ENCODE results near the gene TP63.

The TP63 gene

GRCh38 chr3:189909573-189909972 is 278.4 kb downstream of the TP63 start:
- H3K27me3 ChIP-seq (ENCODE audit: insufficient read depth, low read length) = no peaks in the 10 kb centered on the region
- no peak overlapping the region for H3K4me2 ChIP-seq (ENCODE audit: low read length)
- no peaks in the 10 kb centered on the region for H3K36me3 ChIP-seq (ENCODE audit: insufficient read depth, low read length)
- H3K9me2 ChIP-seq (ENCODE audit: low read depth, low read length) = no peaks in the 10 kb centered on the region
- H3K4me3 ChIP-seq (ENCODE audit: low read depth, low read length, poor library complexity, severe bottlenecking) = no peak overlapping the region
- no peak overlapping the region for H2AFZ ChIP-seq (ENCODE audit: low read length)
- no peaks in the 10 kb centered on the region for H3K4me1 ChIP-seq (ENCODE audit: insufficient read depth, low read length, severe bottlenecking)
- no peaks in the 10 kb centered on the region for H3F3A ChIP-seq (ENCODE audit: insufficient read depth, low read length)
- no peak overlapping the region for H3K9ac ChIP-seq (ENCODE audit: low read length)
- no peak for TF ChIP-seq CTCF (IDR thresholded peaks at IDR 0.05; ENCODE audit: low read length)
- no peak for TF ChIP-seq EZH2 (IDR thresholded peaks at IDR 0.05; ENCODE audit: borderline replicate concordance, low read length)
- H4K20me1 ChIP-seq (ENCODE audit: insufficient read depth, low read length) = no peaks in the 10 kb centered on the region; the same call in 1 of the 2 replicates
- no peak overlapping the region for H3K27ac ChIP-seq (ENCODE audit: low read depth, low read length, poor library complexity, severe bottlenecking)
- no peaks in the 10 kb centered on the region for H3K79me2 ChIP-seq (ENCODE audit: insufficient read depth, low read length)
- H3K9me3 ChIP-seq (ENCODE audit: low read length) = no peaks in the 10 kb centered on the region

GRCh38 chr3:189911001-189911400 is 279.8 kb downstream of the TP63 start:
- Histone ChIP-seq H3K9me3 (ENCODE audit: low read length) (no peaks in the 10 kb centered on the region), H3K36me3 (ENCODE audit: insufficient read depth, low read length) (no peaks in the 10 kb centered on the region), H3K4me2 (ENCODE audit: low read length) (no peak overlapping the region), H4K20me1 (ENCODE audit: insufficient read depth, low read length) (no peaks in the 10 kb centered on the region; the same call in 1 of the 2 replicates), H3K27ac (ENCODE audit: low read depth, low read length, poor library complexity, severe bottlenecking) (no peak overlapping the region), H3K4me1 (ENCODE audit: insufficient read depth, low read length, severe bottlenecking) (no peaks in the 10 kb centered on the region), H3K79me2 (ENCODE audit: insufficient read depth, low read length) (no peaks in the 10 kb centered on the region), H3K4me3 (ENCODE audit: low read depth, low read length, poor library complexity, severe bottlenecking) (no peak overlapping the region), H3K9ac (ENCODE audit: low read length) (no peak overlapping the region), H3F3A (ENCODE audit: insufficient read depth, low read length) (no peaks in the 10 kb centered on the region), H3K27me3 (ENCODE audit: insufficient read depth, low read length) (no peaks in the 10 kb centered on the region), H2AFZ (ENCODE audit: low read length) (no peak overlapping the region), H3K9me2 (ENCODE audit: low read depth, low read length) (no peaks in the 10 kb centered on the region)
- TF ChIP-seq EZH2 (IDR thresholded peaks at IDR 0.05; ENCODE audit: borderline replicate concordance, low read length) (no peak), CTCF (IDR thresholded peaks at IDR 0.05; ENCODE audit: low read length) (no peak)

- H2AFZ ChIP-seq (ENCODE audit: low read length) = no peak overlapping the region
- H3K9me2 ChIP-seq (ENCODE audit: low read depth, low read length) = no peaks in the 10 kb centered on the region
- H3K9ac ChIP-seq (ENCODE audit: low read length) = no peak overlapping the region
- TF ChIP-seq EZH2 (IDR thresholded peaks at IDR 0.05; ENCODE audit: borderline replicate concordance, low read length) (no peak), CTCF (IDR thresholded peaks at IDR 0.05; ENCODE audit: low read length) (no peak)
- no peaks in the 10 kb centered on the region for H3F3A ChIP-seq (ENCODE audit: insufficient read depth, low read length)
- no peak overlapping the region for H3K27ac ChIP-seq (ENCODE audit: low read depth, low read length, poor library complexity, severe bottlenecking)
- no peaks in the 10 kb centered on the region for H3K4me1 ChIP-seq (ENCODE audit: insufficient read depth, low read length, severe bottlenecking)
- H3K36me3 ChIP-seq (ENCODE audit: insufficient read depth, low read length) = no peaks in the 10 kb centered on the region
- H3K79me2 ChIP-seq (ENCODE audit: insufficient read depth, low read length) = no peaks in the 10 kb centered on the region
- no peaks in the 10 kb centered on the region; the same call in 1 of the 2 replicates for H4K20me1 ChIP-seq (ENCODE audit: insufficient read depth, low read length)
- no peaks in the 10 kb centered on the region for H3K9me3 ChIP-seq (ENCODE audit: low read length)
- H3K4me3 ChIP-seq (ENCODE audit: low read depth, low read length, poor library complexity, severe bottlenecking) = no peak overlapping the region
- H3K4me2 ChIP-seq (ENCODE audit: low read length) = no peak overlapping the region
- H3K27me3 ChIP-seq (ENCODE audit: insufficient read depth, low read length) = no peaks in the 10 kb centered on the region
Measured at GRCh38 chr3:189914799-189915198, 283.6 kb downstream of the TP63 start.
